NOMO-1 treated with DMSO at 0.1 percent for 48 hours (cell line): ENCODE results near the gene CSDE1.

Source experiments
- DNase-seq: peaks from one replicate; lab custom pipeline; 2025; ENCODE audit not compliant: unreplicated experiment; lab: John Stamatoyannopoulos, UW

CSDE1 gene

DNA sequence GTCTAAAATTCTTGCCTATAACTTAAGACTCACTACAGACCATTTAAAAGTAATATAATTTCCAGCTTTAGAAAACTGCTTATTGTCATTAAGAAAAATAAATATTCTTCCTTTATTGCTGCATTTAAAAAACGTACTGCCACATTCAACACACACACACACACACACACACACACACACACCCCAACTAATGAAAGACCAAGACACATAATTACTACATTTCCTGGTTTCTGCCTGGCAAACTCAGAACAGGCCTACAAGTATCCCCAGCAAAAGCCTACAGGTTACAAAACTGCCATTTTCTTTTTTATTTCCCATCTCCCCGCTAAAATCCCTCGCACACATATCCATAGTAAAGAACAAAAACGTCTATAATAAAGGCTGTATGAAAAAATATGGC is 89.4 kb downstream of the CSDE1 start:
- no peak for DNase-seq

DNA sequence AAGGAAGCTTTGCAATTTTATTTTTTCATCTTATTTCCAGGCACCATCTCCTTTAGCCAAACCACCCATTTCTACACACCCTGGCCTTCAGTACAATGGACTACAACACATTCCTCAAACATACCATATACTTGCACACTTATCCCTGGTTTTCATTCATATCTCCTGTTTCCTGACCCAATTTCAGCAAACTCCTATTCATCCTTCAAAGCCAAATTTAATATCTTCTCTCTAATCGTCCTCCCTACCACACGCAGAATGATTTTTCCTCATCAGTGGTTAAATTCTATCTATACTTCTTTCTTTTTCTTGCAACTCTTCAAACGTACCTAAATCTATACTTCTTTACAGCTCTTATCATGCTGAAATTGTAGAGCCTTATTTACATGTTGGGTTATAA is 90.8 kb downstream of the CSDE1 start:
- DNase-seq: no peak
